Measurements from ENCODE around the gene WDR47.

- TF ChIP-seq CTCF (IDR thresholded peaks at IDR 0.05) (no peak), POLR2A (IDR thresholded peaks at IDR 0.05) (no peak)
These were observed 8.5 kb upstream of the WDR47 start for GRCh38 chr1:109050228-109050995.
